NCI-H1092 treated with DMSO at 0.1 percent for 48 hours (cell line): Measurements from ENCODE around the gene CYB5RL.
A peak's percentile ranks its signal among the peaks of the same experiment; 100 is the strongest.

Experiments
- DNase-seq: peaks from one replicate; lab custom pipeline; 2025; lab: John Stamatoyannopoulos, UW

CYB5RL gene

GRCh38 chr1:54159733-54160316, 40.0 kb downstream of the CYB5RL start:
- DNase-seq: no peak

- peak; percentile 18 for DNase-seq
Measured at GRCh38 chr1:54158071-54158470, 41.8 kb downstream of the CYB5RL start.

GRCh38 chr1:54157401-54157800, 42.4 kb downstream of the CYB5RL start:
- no peak for DNase-seq

GRCh38 chr1:54156986-54157385, 42.8 kb downstream of the CYB5RL start:
- no peak for DNase-seq

GRCh38 chr1:54156201-54156600, 43.6 kb downstream of the CYB5RL start:
- no peak for DNase-seq

- no peak for DNase-seq
Measured at GRCh38 chr1:54153535-54154439, 46.0 kb downstream of the CYB5RL start.

- DNase-seq: no peak
Measured at GRCh38 chr1:54152696-54153095, 47.1 kb downstream of the CYB5RL start, which contains the start of gene CDCP2. Gene CDCP2 (minus strand): TSS chr1:54153000. CDS start chr1:54152922, 78 bp downstream.

GRCh38 chr1:54151013-54151412, 48.8 kb downstream of the CYB5RL start:
- no peak for DNase-seq
